ENCODE results near the gene UBB. TPM values are rescaled to one million over a fixed set of nuclear protein-coding genes. Genes with fewer than 3 reads are reported as not detected.

The UBB gene
- total RNA-seq, 4 donors from 2014 or later: 469 to 764 (median 628) TPM

GRCh38 chr17:16423226-16423872, 42.5 kb downstream of the UBB start:
- WGBS: 96% methylated on average over 5 of the region's 10 CpGs
- Histone ChIP-seq H3K4me3 (no peak overlapping the region), H3K36me3 (peaks cover 22% of the 10 kb centered on the region), H3K4me1 (peaks cover 24% of the 10 kb centered on the region), H3K9me3 (no peaks in the 10 kb centered on the region), H3K27ac (no peak overlapping the region), H3K27me3 (no peaks in the 10 kb centered on the region)
- DNase-seq (ENCODE audit: low spot score in 2 of 2): no peak
- TF ChIP-seq EP300 (IDR thresholded peaks at IDR 0.05) (no peak), POLR2AphosphoS5 (IDR thresholded peaks at IDR 0.05) (no peak), CTCF (IDR thresholded peaks at IDR 0.05) (no peak), POLR2A (IDR thresholded peaks at IDR 0.05) (no peak)

GRCh38 chr17:16425202-16425601, 44.3 kb downstream of the UBB start:
- peaks cover 22% of the 10 kb centered on the region for H3K36me3 ChIP-seq
- no peak overlapping the region for H3K4me3 ChIP-seq
- no peak for DNase-seq (ENCODE audit: low spot score in 2 of 2)
- H3K27me3 ChIP-seq: no peaks in the 10 kb centered on the region
- TF ChIP-seq POLR2A (IDR thresholded peaks at IDR 0.05): no peak
- no peak for TF ChIP-seq CTCF (IDR thresholded peaks at IDR 0.05)
- no peak for TF ChIP-seq POLR2AphosphoS5 (IDR thresholded peaks at IDR 0.05)
- TF ChIP-seq EP300 (IDR thresholded peaks at IDR 0.05): no peak
- H3K4me1 ChIP-seq: peaks cover 13% of the 10 kb centered on the region
- H3K9me3 ChIP-seq: no peaks in the 10 kb centered on the region
- H3K27ac ChIP-seq: no peak overlapping the region
- 66% methylated on average over 6 of the region's 6 CpGs for WGBS

GRCh38 chr17:16425698-16426659, 45.1 kb downstream of the UBB start:
- Histone ChIP-seq H3K36me3 (peaks cover 22% of the 10 kb centered on the region), H3K27me3 (no peaks in the 10 kb centered on the region), H3K4me3 (no peak overlapping the region), H3K9me3 (no peaks in the 10 kb centered on the region), H3K4me1 (peaks cover 11% of the 10 kb centered on the region), H3K27ac (no peak overlapping the region)
- TF ChIP-seq POLR2A (IDR thresholded peaks at IDR 0.05): no peak
- TF ChIP-seq EP300 (IDR thresholded peaks at IDR 0.05): no peak
- TF ChIP-seq CTCF (IDR thresholded peaks at IDR 0.05): no peak
- no peak for TF ChIP-seq POLR2AphosphoS5 (IDR thresholded peaks at IDR 0.05)
- whole genome bisulfite sequencing: 71% methylated on average over 10 of the region's 20 CpGs
- DNase-seq (ENCODE audit: low spot score in 2 of 2): no peak

- Histone ChIP-seq H3K36me3 (peaks cover 22% of the 10 kb centered on the region), H3K9me3 (no peaks in the 10 kb centered on the region), H3K4me3 (no peak overlapping the region), H3K27me3 (no peaks in the 10 kb centered on the region), H3K27ac (no peak overlapping the region), H3K4me1 (peaks cover 11% of the 10 kb centered on the region)
- TF ChIP-seq CTCF (IDR thresholded peaks at IDR 0.05) (no peak), EP300 (IDR thresholded peaks at IDR 0.05) (no peak), POLR2A (IDR thresholded peaks at IDR 0.05) (no peak), POLR2AphosphoS5 (IDR thresholded peaks at IDR 0.05) (no peak)
- 100% methylated on average over 1 of the region's 3 CpGs for WGBS
- DNase-seq (ENCODE audit: low spot score in 2 of 2): no peak
These were observed 46.1 kb downstream of the UBB start for GRCh38 chr17:16427020-16427419.
